Sigmoid colon (tissue), 7 donors: Measurements from ENCODE around the gene MERTK. TPM values are rescaled to one million over a fixed set of nuclear protein-coding genes. Genes with fewer than 3 reads are reported as not detected.

Source experiments
- DNase-seq: peaks from one replicate; pipeline ENCODE4 v3.0.0-alpha.2; 2019
- H3K27ac ChIP-seq, 4 donors: fragments of 200-600 bp; sonication (generic); one replicate each; pipeline ENCODE4 v1.5.1; 2016 to 2019; ENCODE audit warnings: mild to moderate bottlenecking in 1 of 4
- H3K27me3 ChIP-seq, 3 donors: fragments of 200-600 bp; sonication (generic); one replicate each; pipeline ENCODE4 v1.5.1; 2019; ENCODE audit warnings: mild to moderate bottlenecking in 1 of 3
- H3K36me3 ChIP-seq, 4 donors: fragments of 200-600 bp; sonication (generic); one replicate each; pipeline ENCODE4 v1.5.1; 2016 to 2019
- H3K4me1 ChIP-seq, 4 donors: fragments of 200-600 bp; sonication (generic); one replicate each; pipeline ENCODE4 v1.5.1; 2017 to 2019
- H3K4me3 ChIP-seq, 4 donors: fragments of 200-600 bp; sonication (generic); one replicate each; pipeline ENCODE4 v1.5.1; 2017 to 2019; ENCODE audit warnings: mild to moderate bottlenecking in 2 of 4, moderate library complexity in 1 of 4
- H3K9me3 ChIP-seq, 4 donors: fragments of 200-600 bp in 3 of 4; sonication (generic) in 3 of 4; one replicate each; pipeline versions ENCODE4 v1.5.1 to v1.6.1; 2013 to 2019
- EP300 ChIP-seq, 4 donors: sonication (generic); formaldehyde crosslinking; IDR thresholded peaks; one replicate each; pipeline ENCODE4 v1.6.1; 2017; ENCODE audit warnings: antibody characterized with exemption in 4 of 4
- POLR2A ChIP-seq, 2 donors: fragments of 450-650 bp; IDR thresholded peaks; one replicate each; pipeline ENCODE4 v1.6.1; 2016; ENCODE audit warnings: antibody characterized with exemption in 2 of 2, mild to moderate bottlenecking in 2 of 2, moderate library complexity in 2 of 2
- POLR2AphosphoS5 ChIP-seq, 4 donors: sonication (generic); formaldehyde crosslinking; IDR thresholded peaks; one replicate each; pipeline ENCODE4 v1.6.1; 2017; ENCODE audit warnings: antibody characterized with exemption in 4 of 4
- WGBS, 2 donors: extraction: QIAGEN DNeasy Blood & Tissue Kit; methylation state at CpG; one replicate each; pipeline ENCODE4 v1.1.7; 2013; 5-methylcytosine and 5-hydroxymethylcytosine counted together
- intact Hi-C: fragments of 100-400 bp; cut with DNase I; formaldehyde crosslinking; loops from one replicate; pipeline ENCODE4 v1.15.1; 2023
- polyA plus RNA-seq, 3 donors: library from polyadenylated mRNA; stranded (reverse); fragments of 200-250 nt; gene quantifications; one replicate each; pipeline ENCODE4 v1.2.3, GENCODE V29; 2013
- total RNA-seq, 4 donors: library from RNA; depleted of rRNA; stranded (reverse); fragments of >200 nt; gene quantifications; one replicate each; pipeline ENCODE4 v1.1.0, GENCODE V29; 2016
- TF ChIP-seq, protein P1 (sequence below), 4 experiments: fragments of 450-650 bp in 3 of 4; fragments of 200-600 bp in 1 of 4; IDR thresholded peaks; one replicate each; pipeline ENCODE4 v1.5.1; 2016 to 2019; ENCODE audit warnings: antibody characterized with exemption in 4 of 4, mild to moderate bottlenecking in 3 of 4, moderate library complexity in 2 of 4
- donor health status: healthy with polysubstance abuse.
- donor health status: Bipolar disorder and iron deficiency.
- donor health status: healthy.

The MERTK gene
- total and polyA plus RNA-seq, 7 donors = 2.4 to 31.6 (median 14.4) TPM

DNA sequence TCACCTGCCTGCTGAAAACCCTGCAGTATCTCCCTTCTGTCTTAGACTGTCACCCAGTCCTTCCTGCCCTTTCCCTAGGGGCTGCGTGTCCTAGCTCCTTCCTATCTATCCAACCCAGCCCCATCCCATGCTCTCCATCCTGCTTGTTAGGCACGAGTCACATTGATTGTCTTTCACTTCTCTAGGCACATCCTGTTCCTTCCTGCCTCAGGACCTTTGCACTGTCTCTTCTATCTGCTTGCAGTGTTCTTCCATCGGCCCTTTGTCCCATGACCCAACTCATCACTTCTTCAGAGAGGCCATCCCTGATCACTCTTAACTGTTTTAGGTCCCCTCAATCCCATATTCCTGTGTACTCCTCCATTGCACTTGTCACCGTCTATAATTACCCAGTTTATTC, 50.4 kb downstream of the MERTK start:
- Histone ChIP-seq H3K27me3 (no peaks in the 10 kb centered on the region), H3K4me3 (no peak overlapping the region), H3K4me1 (peaks cover 0 to 35% (median 26%) of the 10 kb centered on the region in 4 donors), H3K36me3 (peaks cover 0 to 12% (median 0%) of the 10 kb centered on the region in 4 donors), H3K9me3 (no peaks in the 10 kb centered on the region), H3K27ac (no peak overlapping the region)
- WGBS, 2 donors = 86 to 89% methylated on average over 4 of the region's 4 CpGs
- intact Hi-C loops = loop anchor here (5.0 kb wide), 1 partner anchor 52 kb away; the partner anchor contains the start of gene MERTK
- no peak for DNase-seq
- no peak for TF ChIP-seq EP300 (IDR thresholded peaks at IDR 0.05)
- no peak for TF ChIP-seq POLR2AphosphoS5 (IDR thresholded peaks at IDR 0.05)
- TF ChIP-seq, protein P1, sequence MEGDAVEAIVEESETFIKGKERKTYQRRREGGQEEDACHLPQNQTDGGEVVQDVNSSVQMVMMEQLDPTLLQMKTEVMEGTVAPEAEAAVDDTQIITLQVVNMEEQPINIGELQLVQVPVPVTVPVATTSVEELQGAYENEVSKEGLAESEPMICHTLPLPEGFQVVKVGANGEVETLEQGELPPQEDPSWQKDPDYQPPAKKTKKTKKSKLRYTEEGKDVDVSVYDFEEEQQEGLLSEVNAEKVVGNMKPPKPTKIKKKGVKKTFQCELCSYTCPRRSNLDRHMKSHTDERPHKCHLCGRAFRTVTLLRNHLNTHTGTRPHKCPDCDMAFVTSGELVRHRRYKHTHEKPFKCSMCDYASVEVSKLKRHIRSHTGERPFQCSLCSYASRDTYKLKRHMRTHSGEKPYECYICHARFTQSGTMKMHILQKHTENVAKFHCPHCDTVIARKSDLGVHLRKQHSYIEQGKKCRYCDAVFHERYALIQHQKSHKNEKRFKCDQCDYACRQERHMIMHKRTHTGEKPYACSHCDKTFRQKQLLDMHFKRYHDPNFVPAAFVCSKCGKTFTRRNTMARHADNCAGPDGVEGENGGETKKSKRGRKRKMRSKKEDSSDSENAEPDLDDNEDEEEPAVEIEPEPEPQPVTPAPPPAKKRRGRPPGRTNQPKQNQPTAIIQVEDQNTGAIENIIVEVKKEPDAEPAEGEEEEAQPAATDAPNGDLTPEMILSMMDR (IDR thresholded peaks at IDR 0.05) = no peak
- TF ChIP-seq POLR2A (IDR thresholded peaks at IDR 0.05) = no peak

GRCh38 chr2:111950236-111950635, 51.8 kb downstream of the MERTK start:
- 86 to 87% methylated on average over 1 of the region's 1 CpG for WGBS, 2 donors
- Histone ChIP-seq H3K9me3 (no peaks in the 10 kb centered on the region), H3K4me1 (peaks cover 0 to 26% (median 22%) of the 10 kb centered on the region in 4 donors), H3K27me3 (no peaks in the 10 kb centered on the region), H3K4me3 (no peak overlapping the region), H3K27ac (no peak overlapping the region), H3K36me3 (peaks cover 0 to 12% (median 0%) of the 10 kb centered on the region in 4 donors)
- TF ChIP-seq EP300 (IDR thresholded peaks at IDR 0.05) = no peak
- TF ChIP-seq, protein P1 (IDR thresholded peaks at IDR 0.05) = no peak
- no peak for TF ChIP-seq POLR2A (IDR thresholded peaks at IDR 0.05)
- TF ChIP-seq POLR2AphosphoS5 (IDR thresholded peaks at IDR 0.05) = no peak
- DNase-seq = no peak
- intact Hi-C loops = no loop called here

- H3K4me1 ChIP-seq = peaks cover 0 to 14% (median 10%) of the 10 kb centered on the region in 4 donors
- TF ChIP-seq EP300 (IDR thresholded peaks at IDR 0.05) (no peak), POLR2AphosphoS5 (IDR thresholded peaks at IDR 0.05) (no peak), POLR2A (IDR thresholded peaks at IDR 0.05) (no peak)
- TF ChIP-seq, protein P1 (IDR thresholded peaks at IDR 0.05) = no peak
- intact Hi-C loops = no loop called here
- peaks cover 0 to 12% (median 0%) of the 10 kb centered on the region in 4 donors for H3K36me3 ChIP-seq
- no peak overlapping the region for H3K27ac ChIP-seq
- no peak for DNase-seq
- 94 to 98% methylated on average over 2 of the region's 2 CpGs for WGBS, 2 donors
- H3K9me3 ChIP-seq = no peaks in the 10 kb centered on the region
- no peaks in the 10 kb centered on the region for H3K27me3 ChIP-seq
- no peak overlapping the region for H3K4me3 ChIP-seq
These were observed 53.1 kb downstream of the MERTK start for GRCh38 chr2:111951486-111951885.

DNA sequence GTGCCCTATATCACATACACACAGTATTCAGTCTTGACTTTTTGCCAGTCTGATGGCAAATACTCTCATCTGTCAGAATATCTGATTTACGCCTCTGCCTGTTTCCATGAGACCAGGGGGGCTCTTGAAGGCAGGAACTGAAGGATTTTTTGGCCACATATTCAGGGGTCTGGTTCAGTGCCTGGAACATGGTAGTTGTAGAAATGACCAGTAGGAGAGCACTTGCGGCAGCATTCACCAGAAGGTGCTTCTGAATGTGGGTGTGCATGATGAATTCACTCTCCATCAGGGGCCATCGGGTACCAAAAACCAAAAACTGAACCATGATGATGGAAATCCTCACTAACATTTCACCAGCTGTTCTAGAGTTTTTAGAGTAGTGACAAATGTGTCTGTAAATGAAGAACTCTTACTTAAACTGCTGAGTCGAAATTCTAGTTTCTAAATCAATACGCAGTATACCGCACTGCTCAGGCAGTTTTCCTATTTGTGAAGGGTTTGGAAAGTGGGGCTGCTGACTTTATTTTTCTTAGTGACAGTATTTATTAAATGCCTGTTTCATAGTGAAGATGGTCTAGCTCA, 54.6 kb downstream of the MERTK start:
- Histone ChIP-seq H3K27me3 (no peaks in the 10 kb centered on the region), H3K9me3 (no peaks in the 10 kb centered on the region), H3K4me3 (no peak overlapping the region), H3K36me3 (peaks cover 0 to 9% (median 0%) of the 10 kb centered on the region in 4 donors), H3K4me1 (peaks cover 0 to 2% (median 0%) of the 10 kb centered on the region in 4 donors), H3K27ac (no peak overlapping the region)
- no peak for DNase-seq
- WGBS, 2 donors = 89 to 94% methylated on average over 6 of the region's 6 CpGs
- intact Hi-C loops = no loop called here
- TF ChIP-seq POLR2AphosphoS5 (IDR thresholded peaks at IDR 0.05) (no peak), EP300 (IDR thresholded peaks at IDR 0.05) (no peak), POLR2A (IDR thresholded peaks at IDR 0.05) (no peak)
- TF ChIP-seq, protein P1 (IDR thresholded peaks at IDR 0.05) = no peak
